Activated T-cell treated with anti-CD3 and anti-CD28 coated beads for 48 hours (primary cell): Measurements from ENCODE around the gene GIPC3.
"Not testable (repeated sequence)": the region's sequence is repeated elsewhere in the genome, so short reads cannot be mapped to it uniquely, and the experiment has no call there.

Experiments used
- DNase-seq: peaks from one replicate; pipeline ENCODE4 v3.0.0-alpha.2; 2020; ENCODE audit warnings: low read depth

GIPC3 gene

GRCh38 chr19:3550947-3551791 is 34.1 kb upstream of the GIPC3 start:
- no peak for DNase-seq

GRCh38 chr19:3551792-3552095 is 33.5 kb upstream of the GIPC3 start:
- DNase-seq: no peak

GRCh38 chr19:3554254-3555083 is 30.8 kb upstream of the GIPC3 start:
- no peak for DNase-seq

DNA sequence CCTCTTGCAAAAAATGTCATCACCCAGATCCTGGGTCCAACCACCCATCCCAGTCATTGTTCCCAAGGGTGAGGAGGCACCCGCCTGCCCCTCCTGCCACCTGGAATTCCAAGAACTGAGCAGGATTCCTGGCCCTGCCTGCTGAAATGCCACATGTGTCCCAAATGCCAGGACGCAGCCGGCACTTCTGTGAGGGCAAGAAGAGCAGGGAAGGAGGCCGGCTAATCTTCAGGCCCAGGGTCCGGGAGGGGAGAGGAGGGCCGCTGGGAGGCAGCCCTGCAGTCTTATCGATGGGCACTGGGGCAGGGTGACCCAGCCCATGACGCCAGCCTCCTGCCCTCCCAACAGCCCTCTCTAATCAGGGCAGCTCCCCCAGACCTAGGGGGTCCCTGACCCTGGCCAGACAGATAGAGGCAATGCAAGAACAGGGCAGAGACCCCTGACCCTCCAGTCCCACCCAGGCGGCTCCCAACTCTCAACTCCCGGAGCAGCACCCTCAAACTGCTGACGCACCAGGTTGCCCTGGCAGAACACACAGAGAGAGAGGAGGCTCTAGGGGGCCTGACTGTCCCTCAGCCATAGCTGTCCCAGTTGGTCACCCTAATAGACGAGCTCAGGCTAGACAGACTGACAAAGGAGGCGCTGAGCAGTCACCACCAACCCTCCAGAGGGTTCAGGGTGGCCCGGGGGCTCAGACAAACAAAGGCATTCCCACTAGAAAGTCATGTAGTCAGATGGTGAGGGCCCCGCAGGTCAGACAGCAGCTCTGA is 29.4 kb upstream of the GIPC3 start:
- no peak for DNase-seq

DNA sequence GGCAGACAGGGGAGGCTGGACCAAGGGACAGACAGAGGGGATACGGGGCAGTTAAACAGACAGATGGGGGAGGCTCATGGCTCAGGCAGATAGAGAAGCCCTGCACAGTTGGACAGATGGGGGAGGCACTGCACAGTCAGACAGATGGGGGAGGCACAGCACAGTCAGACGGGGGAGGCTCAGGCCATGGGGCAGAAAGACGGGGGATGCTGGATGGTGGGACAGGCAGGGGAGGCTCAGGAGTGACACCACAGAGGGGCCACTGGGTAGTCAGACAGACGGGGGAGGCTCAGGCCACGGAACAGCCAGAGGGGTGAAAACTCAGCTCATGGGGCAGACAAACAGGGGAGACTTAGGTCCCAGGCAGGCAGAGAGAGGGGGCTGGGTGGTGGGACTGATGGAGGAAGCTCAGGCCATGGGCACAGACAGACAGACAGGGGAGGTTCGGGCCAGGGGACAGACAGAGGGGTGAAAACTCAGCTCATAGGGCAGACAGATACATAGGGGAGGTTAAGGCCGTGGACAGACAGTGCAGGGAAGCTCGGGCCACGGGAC is 28.8 kb upstream of the GIPC3 start:
- no peak for DNase-seq

DNA sequence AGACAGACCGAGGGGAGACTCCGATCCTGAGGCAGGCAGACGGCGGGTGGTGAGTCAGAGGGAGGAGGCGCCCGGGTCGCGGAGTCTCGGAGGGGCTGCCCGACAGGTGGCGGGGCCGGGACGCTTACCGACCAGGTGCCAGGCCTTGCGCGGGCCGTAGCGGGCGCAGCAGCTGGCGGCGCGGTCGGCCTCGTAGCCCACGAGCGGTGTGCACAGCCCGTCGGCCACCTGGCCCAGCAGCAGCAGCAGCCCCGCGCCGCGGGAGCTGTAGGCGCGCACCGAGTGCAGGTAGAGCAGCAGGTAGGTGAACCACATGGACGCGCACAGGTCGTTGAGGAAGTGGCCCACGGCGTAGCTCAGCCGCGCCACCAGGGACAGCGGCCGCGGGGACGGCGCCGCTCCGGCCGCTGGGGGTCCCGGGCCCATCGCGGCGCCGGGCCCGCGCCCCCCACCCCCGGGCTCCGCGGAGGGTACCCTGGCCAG is 28.3 kb upstream of the GIPC3 start:
- DNase-seq: peak; percentile 61

- DNase-seq: peak; percentile 97
Measured at GRCh38 chr19:3557461-3558248, 27.6 kb upstream of the GIPC3 start, which contains the start of gene MFSD12. TSS of gene MFSD12 (minus strand) at chr19:3557586. CDS start at chr19:3557403, 183 bp downstream.

DNA sequence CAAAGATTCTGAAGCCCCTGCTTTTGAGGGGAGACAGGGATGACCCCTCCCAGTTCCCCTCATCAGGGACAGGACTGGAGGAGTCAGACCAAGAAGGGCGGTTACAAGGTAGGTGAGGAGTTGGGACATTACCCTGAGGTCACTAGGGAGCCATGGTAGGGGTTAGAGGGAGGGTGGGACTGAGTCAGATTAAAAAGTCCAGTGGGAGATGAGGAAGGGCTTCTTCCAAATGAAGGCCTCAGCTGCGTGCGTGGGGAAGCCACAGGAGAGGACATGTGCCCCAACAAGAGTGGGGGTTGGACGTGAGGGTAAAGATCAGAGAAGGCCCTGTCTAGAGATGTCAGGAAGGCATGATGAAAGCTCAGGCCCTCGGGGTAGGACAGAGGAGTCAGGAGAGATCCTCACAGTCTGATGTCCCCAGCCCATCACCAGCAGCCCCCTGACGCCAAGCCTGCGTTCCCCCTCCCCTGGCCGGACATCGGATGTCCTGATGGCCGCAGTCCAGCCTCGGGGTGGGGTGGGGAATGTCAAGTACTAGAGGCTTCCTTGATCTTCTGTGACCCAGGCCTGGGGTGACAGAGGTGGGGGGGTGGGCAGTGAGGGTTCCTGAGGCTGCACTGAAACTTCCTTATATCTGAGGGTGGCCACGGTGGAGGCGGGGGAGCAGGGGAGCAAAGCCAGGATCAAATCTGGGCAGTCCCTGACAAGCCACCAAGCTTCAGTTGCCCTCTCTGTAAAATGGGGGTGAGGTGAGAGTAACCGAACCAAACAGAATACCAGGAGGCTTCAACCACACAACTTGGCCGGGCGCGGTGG is 21.4 kb upstream of the GIPC3 start:
- DNase-seq: no peak

DNA sequence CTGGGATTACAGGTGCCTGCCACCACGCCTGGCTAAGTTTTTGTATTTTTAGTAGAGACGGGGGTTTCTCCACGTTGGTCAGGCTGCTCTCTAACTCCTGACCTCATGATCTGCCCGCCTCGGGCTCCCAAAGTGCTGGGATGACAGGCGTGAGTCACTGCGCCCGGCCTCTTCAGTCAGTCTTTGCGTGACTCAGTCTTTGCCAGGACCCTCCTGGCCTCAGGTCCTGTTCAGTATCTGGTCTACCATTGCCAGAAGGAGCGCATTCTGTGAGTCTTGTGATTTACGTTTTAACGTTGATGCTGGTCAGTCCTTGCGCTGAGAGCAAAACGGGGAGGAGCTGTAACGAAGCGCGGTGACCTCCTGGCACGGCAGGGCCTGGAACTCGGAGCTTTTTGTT is 20.1 kb upstream of the GIPC3 start:
- DNase-seq: no peak

DNA sequence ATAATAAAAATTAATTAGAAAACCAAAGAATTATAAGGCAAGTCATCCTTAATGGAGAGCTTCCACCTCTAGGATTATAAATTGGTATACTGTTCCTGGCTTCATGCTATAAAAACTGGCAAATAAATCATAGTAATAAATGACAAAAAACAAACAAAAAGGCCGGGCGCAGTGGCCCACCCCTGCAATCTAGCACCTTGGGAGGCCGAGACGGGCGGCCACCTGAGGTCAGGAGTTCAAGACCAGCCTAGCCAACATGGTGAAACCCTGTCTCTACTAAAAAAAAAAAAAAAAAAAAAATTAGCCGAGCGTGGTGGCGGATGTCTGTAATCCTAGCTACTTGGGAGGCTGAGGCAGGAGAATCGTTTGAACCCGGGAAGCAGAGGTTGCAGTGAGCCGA is 15.2 kb upstream of the GIPC3 start:
- DNase-seq: not testable (repeated sequence)

- no peak for DNase-seq
Measured at GRCh38 chr19:3570606-3571011, 14.7 kb upstream of the GIPC3 start.

GRCh38 chr19:3572132-3572854 is 13.0 kb upstream of the GIPC3 start:
- DNase-seq: peak; percentile 99

GRCh38 chr19:3572855-3573161 is 12.5 kb upstream of the GIPC3 start, which contains the start of gene HMG20B:
TSS of gene HMG20B (plus strand) at chr19:3572944. CDS start at chr19:3573310, 366 bp downstream.
- no peak for DNase-seq

- DNase-seq: no peak
Measured at GRCh38 chr19:3573162-3573857, 12.0 kb upstream of the GIPC3 start.

GRCh38 chr19:3573858-3574637 is 11.2 kb upstream of the GIPC3 start:
- DNase-seq: peak; percentile 94

- DNase-seq: no peak
Measured at GRCh38 chr19:3575260-3575741, 10.0 kb upstream of the GIPC3 start.

- no peak for DNase-seq
Measured at GRCh38 chr19:3575949-3576673, 9.2 kb upstream of the GIPC3 start.
